VCaP (cell line): ENCODE measurements around the gene SLC12A3.
A peak's percentile ranks its signal among the peaks of the same experiment; 100 is the strongest.

ENCODE experiments used
- H3K27ac ChIP-seq: fragments of 450-650 bp; 2 replicates; pipeline ENCODE4 v1.5.1; 2017
- CTCF ChIP-seq: fragments of 450-650 bp; conservative IDR thresholded peaks from 2 replicates; pipeline ENCODE4 v1.5.1; 2017; ENCODE audit warnings: mild to moderate bottlenecking, moderate library complexity

Gene SLC12A3

GRCh38 chr16:56918467-56919012 lies 53.5 kb downstream of the SLC12A3 start:
- H3K27ac ChIP-seq: no peak overlapping the region
- TF ChIP-seq CTCF: no peak

GRCh38 chr16:56919099-56919800 lies 54.2 kb downstream of the SLC12A3 start:
- TF ChIP-seq CTCF: no peak
- H3K27ac ChIP-seq: no peak overlapping the region

GRCh38 chr16:56921571-56921970 lies 56.6 kb downstream of the SLC12A3 start:
- no peak overlapping the region for H3K27ac ChIP-seq
- TF ChIP-seq CTCF: no peak

- no peak overlapping the region for H3K27ac ChIP-seq
- no peak for TF ChIP-seq CTCF
These were observed 58.6 kb downstream of the SLC12A3 start for GRCh38 chr16:56923481-56924091.

GRCh38 chr16:56927471-56927870 lies 62.5 kb downstream of the SLC12A3 start:
- no peak for TF ChIP-seq CTCF
- no peak overlapping the region for H3K27ac ChIP-seq

GRCh38 chr16:56929639-56930038 lies 64.6 kb downstream of the SLC12A3 start:
- no peak overlapping the region for H3K27ac ChIP-seq
- no peak for TF ChIP-seq CTCF

GRCh38 chr16:56930486-56931270 lies 65.7 kb downstream of the SLC12A3 start:
- H3K27ac ChIP-seq: peak overlapping the region; percentile 92; the same call in 1 of the 2 replicates
- TF ChIP-seq CTCF: no peak
